GM12878 (cell line): ENCODE measurements around the gene UQCC2. TPM values are rescaled to one million over a fixed set of nuclear protein-coding genes. Genes with fewer than 3 reads are reported as not detected.

Experiments used
- ATAC-seq: fragments of 200-7000 bp; cut with Tn5 transposase; 3 replicates; pipeline ENCODE4 v1.9.1; 2020; ENCODE audit warnings: mild to moderate bottlenecking, moderate library complexity
- BruUV-seq: library from RNA; stranded (reverse); fragments of 400-500 nt; replicated peaks from 2 replicates; lab custom pipeline; 2021; lab: Mats Ljungman, UMichigan
- CTCF ChIA-PET: fragments of 300-600 bp; sonication (Branson Sonifier 250); formaldehyde crosslinking; extraction: SDS; loops from one replicate; lab custom pipeline; 2021; ENCODE audit warnings: inconsistent platforms; lab: Yijun Ruan, JAX
- POLR2A ChIA-PET: fragments of 350-600 bp; formaldehyde crosslinking; extraction: SDS; loops from one replicate; lab custom pipeline; 2021; ENCODE audit warnings: inconsistent platforms; lab: Charles Lee
- RAD21 ChIA-PET: fragments of 300-600 bp; sonication (Branson Sonifier 250); formaldehyde crosslinking; loops from one replicate; lab custom pipeline; 2023; ENCODE audit warnings: antibody characterized with exemption; ENCODE audit not compliant: unreplicated experiment; lab: Charles Lee
- SMC1A ChIA-PET: fragments of 300-600 bp; sonication (Branson Sonifier 250); formaldehyde crosslinking; loops from one replicate; lab custom pipeline; 2023; ENCODE audit not compliant: unreplicated experiment, uncharacterized antibody; lab: Charles Lee
- DNase-seq: peaks from one replicate; pipeline ENCODE4 v3.0.0-alpha.2; 2011; ENCODE audit warnings: low read depth, low spot score
- FAIRE-seq: peaks from 3 replicates; lab custom pipeline; 2011; peaks lifted over from hg19 to GRCh38; lab: Jason Lieb, UNC
- H2AFZ ChIP-seq: 2 replicates; pipeline ENCODE4 v1.6.0; 2011; ENCODE audit warnings: low read depth, low read length, control low read depth; ENCODE audit not compliant: control insufficient read depth
- H3K27ac ChIP-seq: 2 replicates; pipeline ENCODE4 v1.5.1; 2011; ENCODE audit warnings: control low read depth; ENCODE audit not compliant: control insufficient read depth, insufficient read depth
- H3K27me3 ChIP-seq, 2 experiments: replicated peaks in 1 of 2; 2 replicates each; pipeline versions ENCODE4 v1.6.0 to v1.6.1; 2011; ENCODE audit warnings: low read length in 1 of 2; ENCODE audit not compliant: control insufficient read depth in 2 of 2, insufficient read depth in 2 of 2
- H3K36me3 ChIP-seq, 2 experiments: 2 replicates each; pipeline ENCODE4 v1.5.1; 2011; ENCODE audit warnings: low read length in 1 of 2; ENCODE audit not compliant: control insufficient read depth in 2 of 2, insufficient read depth in 2 of 2
- H3K4me1 ChIP-seq: 2 replicates; pipeline ENCODE4 v1.6.1; 2011; ENCODE audit warnings: mild to moderate bottlenecking, low read length, moderate library complexity, mixed read lengths; ENCODE audit not compliant: control insufficient read depth, insufficient read depth
- H3K4me2 ChIP-seq: 2 replicates; pipeline ENCODE4 v1.6.0; 2011; ENCODE audit warnings: control low read depth; ENCODE audit not compliant: control insufficient read depth, insufficient read depth
- H3K4me3 ChIP-seq: fragments of 200-600 bp; sonication (generic); 2 replicates; pipeline ENCODE4 v1.5.1; 2016
- H3K79me2 ChIP-seq: 2 replicates; pipeline ENCODE4 v1.6.0; 2011; ENCODE audit warnings: low read length; ENCODE audit not compliant: control insufficient read depth, insufficient read depth
- H3K9ac ChIP-seq: 2 replicates; pipeline ENCODE4 v1.8.0; 2011; ENCODE audit warnings: low read length, control low read depth, mixed read lengths; ENCODE audit not compliant: control insufficient read depth, insufficient read depth
- H3K9me3 ChIP-seq: replicated peaks from 3 replicates; pipeline ENCODE4 v1.5.1; 2011; ENCODE audit warnings: mild to moderate bottlenecking, low read length; ENCODE audit not compliant: control insufficient read depth, insufficient read depth
- H4K20me1 ChIP-seq: 2 replicates; pipeline ENCODE4 v1.6.0; 2011; ENCODE audit not compliant: control insufficient read depth, insufficient read depth
- E4F1 ChIP-seq: fragments of 450-650 bp; IDR thresholded peaks from 2 replicates; pipeline ENCODE4 v1.6.1; 2018; ENCODE audit warnings: borderline replicate concordance, mild to moderate bottlenecking; ENCODE audit not compliant: partially characterized antibody
- EED ChIP-seq: sonication (generic); IDR thresholded peaks from 2 replicates; pipeline ENCODE4 v1.6.1; 2016; ENCODE audit warnings: antibody characterized with exemption, low read depth
- HDGF ChIP-seq: fragments of 450-650 bp; IDR thresholded peaks from 2 replicates; pipeline ENCODE4 v1.6.1; 2016; ENCODE audit warnings: antibody characterized with exemption
- IKZF2 ChIP-seq, 2 experiments: fragments of 450-650 bp; IDR thresholded peaks; 2 replicates each; pipeline ENCODE4 v1.6.1; 2017; ENCODE audit warnings: mild to moderate bottlenecking in 2 of 2, moderate library complexity in 2 of 2
- POLR2A ChIP-seq: IDR thresholded peaks from 2 replicates; pipeline ENCODE4 v1.6.1; 2011; ENCODE audit warnings: low read depth, mild to moderate bottlenecking, low read length
- SMARCA5 ChIP-seq: fragments of 450-650 bp; IDR thresholded peaks from 2 replicates; pipeline ENCODE4 v1.6.1; 2017; ENCODE audit warnings: mild to moderate bottlenecking
- ZBTB33 ChIP-seq: fragments of 450-650 bp; IDR thresholded peaks from 2 replicates; pipeline ENCODE4 v1.6.1; 2017; ENCODE audit warnings: mild to moderate bottlenecking
- ZZZ3 ChIP-seq: IDR thresholded peaks from 2 replicates; pipeline ENCODE4 v1.6.1; 2011; ENCODE audit warnings: low read depth; ENCODE audit not compliant: control insufficient read depth, insufficient read length
- WGBS: methylation state at CpG from one replicate; pipeline ENCODE4 v1.1.6; 2016; ENCODE audit warnings: low lambda C conversion rate; ENCODE audit not compliant: insufficient replicate concordance, insufficient coverage; ENCODE audit errors: missing lambda C conversion rate; 5-methylcytosine and 5-hydroxymethylcytosine counted together
- in situ Hi-C: fragments of 300-500 bp; cut with MboI; formaldehyde crosslinking; loops from 9 replicates; pipeline ENCODE4 v1.14.3; 2018; ENCODE audit warnings: mixed read lengths
- intact Hi-C: fragments of 100-400 bp; cut with micrococcal nuclease; formaldehyde crosslinking; loops from one replicate; pipeline ENCODE4 v1.14.2; 2022; ENCODE audit not compliant: unreplicated experiment
- polyA plus RNA-seq, 11 experiments: library from polyadenylated mRNA; depleted of rRNA in 4 of 11; unstranded in 6 of 11; stranded (reverse) in 5 of 11; fragments of >200 nt; fragmentation: Nextera tagmentation in 4 of 11; fragmentation: Illumina TruSeq in 1 of 11; extraction: Ambion mirVana in 4 of 11; extraction: Trizol in 1 of 11; gene quantifications; 1 replicate in 1 of 11; 2 replicates in 10 of 11; pipeline versions ENCODE4 v1.2.1 to v1.2.3, GENCODE V29; 2011 to 2016; ENCODE audit warnings: inconsistent platforms in 2 of 11, missing spikeins in 2 of 11, low read depth in 1 of 11
- total RNA-seq, 4 experiments: library from RNA; depleted of rRNA in 3 of 4; stranded (reverse); fragments of >200 nt in 3 of 4; fragmentation: Illumina TruSeq in 1 of 4; extraction: Trizol in 1 of 4; gene quantifications; 2 replicates each; pipeline versions ENCODE4 v1.2.1 to v1.2.3, GENCODE V29; 2013 to 2021
- TF ChIP-seq, protein P1 (sequence below): fragments of 450-650 bp; IDR thresholded peaks from 2 replicates; pipeline ENCODE4 v1.6.1; 2017; ENCODE audit warnings: mild to moderate bottlenecking, moderate library complexity

The UQCC2 gene
- total and polyA plus RNA-seq, 10 of the 15 experiments (the other 5 are each of a cell fraction or from before 2014, with no cell fraction given) = 40.6 to 478 (median 71.2) TPM

DNA sequence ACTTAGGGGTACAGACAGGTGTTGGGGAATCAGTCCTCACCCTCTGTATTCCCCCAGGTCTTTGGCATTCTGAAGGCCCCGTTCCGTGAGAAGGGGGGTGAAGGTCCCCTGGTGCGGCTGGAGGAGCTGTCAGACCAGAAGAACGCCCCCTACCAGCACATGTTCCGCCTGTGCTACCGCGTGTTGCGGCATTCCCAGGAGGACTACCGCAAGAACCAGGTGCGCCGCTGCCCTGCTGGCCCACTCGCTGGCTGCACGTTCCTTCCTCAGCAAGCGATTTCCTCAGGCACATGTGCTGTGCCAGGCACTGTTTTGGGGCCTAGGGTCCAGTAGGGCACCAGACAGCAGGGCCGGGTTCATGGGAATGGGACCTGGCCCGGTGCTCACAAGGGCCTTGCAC, 44.4 kb downstream of the UQCC2 start:
- in situ Hi-C loops = no loop called here
- RAD21 ChIA-PET = no interaction called here
- Histone ChIP-seq H3K36me3 (peaks cover 20 to 35% of the 10 kb centered on the region in 2 experiments), H2AFZ (no peak overlapping the region), H3K79me2 (no peaks in the 10 kb centered on the region), H4K20me1 (no peaks in the 10 kb centered on the region), H3K4me2 (no peak overlapping the region), H3K27ac (no peak overlapping the region), H3K4me1 (no peaks in the 10 kb centered on the region), H3K27me3 (no peaks in the 10 kb centered on the region), H3K9ac (no peak overlapping the region), H3K9me3 (no peaks in the 10 kb centered on the region), H3K4me3 (no peak overlapping the region)
- ATAC-seq = no peak
- no peak for FAIRE-seq
- 96% methylated on average over 16 of the region's 16 CpGs for WGBS
- intact Hi-C loops = no loop called here
- no TSS peak for BruUV-seq
- SMC1A ChIA-PET = no interaction called here
- CTCF ChIA-PET = interaction anchor here (1.5 kb wide), 1 partner anchor 77 kb away, joined by 5 read pairs; no protein-coding TSS in a partner anchor
- POLR2A ChIA-PET = interaction anchor here (0.7 kb wide), 1 partner anchor 1612 kb away, joined by 3 read pairs; no protein-coding TSS in a partner anchor
- DNase-seq = no peak
- TF ChIP-seq E4F1 (no peak), ZZZ3 (no peak), IKZF2 (IDR thresholded peaks at IDR 0.05) (no peak)

DNA sequence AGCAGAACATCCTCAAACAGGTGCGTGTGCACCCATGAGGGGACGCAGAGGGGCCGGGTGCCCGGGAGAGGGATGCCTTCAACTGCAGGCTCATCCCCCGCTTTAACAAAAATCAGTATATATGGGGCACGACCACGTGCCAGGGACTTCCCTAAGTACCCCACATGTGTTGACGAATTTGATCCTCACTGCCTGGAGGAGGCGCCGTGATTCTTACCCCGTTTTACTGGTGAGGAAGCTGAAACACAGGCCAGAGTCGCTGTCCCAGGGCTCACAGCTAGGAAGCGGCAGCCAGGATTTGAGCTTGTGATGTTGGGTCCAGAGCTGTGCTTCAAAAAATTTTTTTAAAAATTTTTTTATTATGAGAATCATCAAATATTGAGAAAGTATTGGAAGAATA, 45.5 kb downstream of the UQCC2 start:
- H3K27ac ChIP-seq = no peak overlapping the region
- H3K9me3 ChIP-seq = no peaks in the 10 kb centered on the region
- POLR2A ChIA-PET = interaction anchor here (0.7 kb wide), 1 partner anchor 45 kb away, joined by 4 read pairs; the partner anchor contains the start of gene ITPR3
- H3K9ac ChIP-seq = no peak overlapping the region
- in situ Hi-C loops = no loop called here
- H3K36me3 ChIP-seq = peaks cover 20 to 34% of the 10 kb centered on the region in 2 experiments
- CTCF ChIA-PET = interaction anchor here (0.7 to 1.5 kb wide), 2 partner anchors 34 to 76 kb away, joined by 4 to 5 read pairs; no protein-coding TSS in a partner anchor
- H2AFZ ChIP-seq = no peak overlapping the region
- no TSS peak for BruUV-seq
- H3K4me1 ChIP-seq = no peaks in the 10 kb centered on the region
- no peak for ATAC-seq
- WGBS = 85% methylated on average over 13 of the region's 13 CpGs
- DNase-seq = no peak
- no peak overlapping the region for H3K4me3 ChIP-seq
- H3K4me2 ChIP-seq = no peak overlapping the region
- FAIRE-seq = no peak
- intact Hi-C loops = no loop called here
- H4K20me1 ChIP-seq = no peaks in the 10 kb centered on the region
- RAD21 ChIA-PET = no interaction called here
- SMC1A ChIA-PET = interaction anchor here (0.9 kb wide), 1 partner anchor 45 kb away, joined by 3 read pairs; the partner anchor contains the start of gene UQCC2
- H3K79me2 ChIP-seq = no peaks in the 10 kb centered on the region
- H3K27me3 ChIP-seq = no peaks in the 10 kb centered on the region
- TF ChIP-seq, protein P1, sequence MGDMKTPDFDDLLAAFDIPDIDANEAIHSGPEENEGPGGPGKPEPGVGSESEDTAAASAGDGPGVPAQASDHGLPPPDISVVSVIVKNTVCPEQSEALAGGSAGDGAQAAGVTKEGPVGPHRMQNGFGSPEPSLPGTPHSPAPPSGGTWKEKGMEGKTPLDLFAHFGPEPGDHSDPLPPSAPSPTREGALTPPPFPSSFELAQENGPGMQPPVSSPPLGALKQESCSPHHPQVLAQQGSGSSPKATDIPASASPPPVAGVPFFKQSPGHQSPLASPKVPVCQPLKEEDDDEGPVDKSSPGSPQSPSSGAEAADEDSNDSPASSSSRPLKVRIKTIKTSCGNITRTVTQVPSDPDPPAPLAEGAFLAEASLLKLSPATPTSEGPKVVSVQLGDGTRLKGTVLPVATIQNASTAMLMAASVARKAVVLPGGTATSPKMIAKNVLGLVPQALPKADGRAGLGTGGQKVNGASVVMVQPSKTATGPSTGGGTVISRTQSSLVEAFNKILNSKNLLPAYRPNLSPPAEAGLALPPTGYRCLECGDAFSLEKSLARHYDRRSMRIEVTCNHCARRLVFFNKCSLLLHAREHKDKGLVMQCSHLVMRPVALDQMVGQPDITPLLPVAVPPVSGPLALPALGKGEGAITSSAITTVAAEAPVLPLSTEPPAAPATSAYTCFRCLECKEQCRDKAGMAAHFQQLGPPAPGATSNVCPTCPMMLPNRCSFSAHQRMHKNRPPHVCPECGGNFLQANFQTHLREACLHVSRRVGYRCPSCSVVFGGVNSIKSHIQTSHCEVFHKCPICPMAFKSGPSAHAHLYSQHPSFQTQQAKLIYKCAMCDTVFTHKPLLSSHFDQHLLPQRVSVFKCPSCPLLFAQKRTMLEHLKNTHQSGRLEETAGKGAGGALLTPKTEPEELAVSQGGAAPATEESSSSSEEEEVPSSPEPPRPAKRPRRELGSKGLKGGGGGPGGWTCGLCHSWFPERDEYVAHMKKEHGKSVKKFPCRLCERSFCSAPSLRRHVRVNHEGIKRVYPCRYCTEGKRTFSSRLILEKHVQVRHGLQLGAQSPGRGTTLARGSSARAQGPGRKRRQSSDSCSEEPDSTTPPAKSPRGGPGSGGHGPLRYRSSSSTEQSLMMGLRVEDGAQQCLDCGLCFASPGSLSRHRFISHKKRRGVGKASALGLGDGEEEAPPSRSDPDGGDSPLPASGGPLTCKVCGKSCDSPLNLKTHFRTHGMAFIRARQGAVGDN = no peak
- TF ChIP-seq EED = no peak
- no peak for TF ChIP-seq SMARCA5
- TF ChIP-seq ZBTB33 = no peak
- no peak for TF ChIP-seq HDGF
- TF ChIP-seq POLR2A = no peak
